Type B pancreatic cell (in vitro differentiated cells): ENCODE results near the gene CFAP74. TPM values are rescaled to one million over a fixed set of nuclear protein-coding genes. Genes with fewer than 3 reads are reported as not detected.

Experiments used
- DNase-seq: peaks from one replicate; pipeline ENCODE4 v3.0.0; 2021; ENCODE audit warnings: mixed read lengths; ENCODE audit not compliant: unreplicated experiment; ENCODE audit errors: extremely low spot score
- H3K27ac Mint-ChIP-seq: 2 replicates; pipeline ENCODE4 v1.8.0; 2021; ENCODE audit warnings: mild to moderate bottlenecking, mixed read lengths
- H3K27me3 Mint-ChIP-seq: 2 replicates; pipeline ENCODE4 v1.8.0; 2021; ENCODE audit warnings: mixed read lengths
- H3K36me3 Mint-ChIP-seq: 2 replicates; pipeline ENCODE4 v1.8.0; 2021; ENCODE audit warnings: mixed read lengths
- H3K4me1 Mint-ChIP-seq: one replicate; pipeline ENCODE4 v1.8.0; 2021; ENCODE audit warnings: mixed read lengths; ENCODE audit not compliant: unreplicated experiment
- H3K4me3 Mint-ChIP-seq: 2 replicates; pipeline ENCODE4 v1.8.0; 2021; ENCODE audit warnings: mild to moderate bottlenecking, mixed read lengths
- H3K9me3 Mint-ChIP-seq: 2 replicates; pipeline ENCODE4 v1.8.0; 2021; ENCODE audit warnings: mixed read lengths
- total RNA-seq: library from RNA; stranded (reverse); gene quantifications from 2 replicates; pipeline ENCODE4 v1.2.1, GENCODE V29; 2021; ENCODE audit warnings: low replicate concordance
- TF ChIP-seq, protein P1 (sequence below): fragments of 200-600 bp; sonication (generic); conservative IDR thresholded peaks from 2 replicates; pipeline ENCODE4 v1.5.0; 2021; ENCODE audit warnings: antibody characterized with exemption, mild to moderate bottlenecking

Gene CFAP74
- total RNA-seq, 1 donor from 2014 or later = 1.5 TPM

DNA sequence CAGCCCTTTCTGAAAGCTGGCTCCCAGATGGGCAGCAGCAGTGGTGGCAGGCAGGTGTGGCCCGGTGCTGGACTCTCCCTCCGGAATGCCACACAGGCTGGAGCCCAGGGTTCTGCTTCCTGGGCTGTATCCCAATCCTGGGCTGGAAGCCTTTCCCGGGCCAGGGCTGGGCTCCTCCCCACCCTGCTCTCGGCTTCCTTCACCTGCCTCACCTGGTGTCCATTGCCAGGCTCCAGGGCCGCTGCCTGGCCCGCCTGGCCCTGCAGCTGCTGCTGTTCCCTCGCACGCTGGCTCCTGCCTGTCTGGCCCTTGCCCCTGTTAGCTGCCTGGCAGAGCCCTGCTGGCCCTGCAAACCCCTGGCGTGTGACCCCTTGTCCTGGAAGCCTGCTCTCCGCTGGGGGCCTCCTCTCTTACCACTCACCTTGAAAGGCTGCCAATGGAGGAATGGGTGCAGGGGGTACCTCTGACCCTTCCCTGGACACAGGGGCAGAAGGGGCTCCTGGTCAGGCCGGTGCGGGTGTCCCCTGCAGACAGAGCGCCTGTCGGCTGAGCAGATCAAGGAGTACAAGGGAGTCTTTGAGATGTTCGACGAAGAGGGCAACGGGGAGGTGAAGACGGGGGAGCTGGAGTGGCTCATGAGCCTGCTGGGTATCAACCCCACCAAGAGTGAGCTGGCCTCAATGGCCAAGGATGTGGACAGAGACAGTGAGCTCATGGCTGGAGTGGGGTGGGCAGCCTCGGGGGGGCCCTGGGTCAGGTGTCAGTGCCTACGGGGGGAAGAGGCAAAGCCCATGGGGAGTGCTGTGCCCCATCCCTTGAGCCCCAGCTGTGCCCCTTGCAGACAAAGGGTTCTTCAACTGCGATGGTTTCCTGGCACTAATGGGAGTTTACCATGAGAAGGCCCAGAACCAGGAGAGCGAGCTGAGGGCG is 87.4 kb downstream of the CFAP74 start:
- TF ChIP-seq, protein P1, sequence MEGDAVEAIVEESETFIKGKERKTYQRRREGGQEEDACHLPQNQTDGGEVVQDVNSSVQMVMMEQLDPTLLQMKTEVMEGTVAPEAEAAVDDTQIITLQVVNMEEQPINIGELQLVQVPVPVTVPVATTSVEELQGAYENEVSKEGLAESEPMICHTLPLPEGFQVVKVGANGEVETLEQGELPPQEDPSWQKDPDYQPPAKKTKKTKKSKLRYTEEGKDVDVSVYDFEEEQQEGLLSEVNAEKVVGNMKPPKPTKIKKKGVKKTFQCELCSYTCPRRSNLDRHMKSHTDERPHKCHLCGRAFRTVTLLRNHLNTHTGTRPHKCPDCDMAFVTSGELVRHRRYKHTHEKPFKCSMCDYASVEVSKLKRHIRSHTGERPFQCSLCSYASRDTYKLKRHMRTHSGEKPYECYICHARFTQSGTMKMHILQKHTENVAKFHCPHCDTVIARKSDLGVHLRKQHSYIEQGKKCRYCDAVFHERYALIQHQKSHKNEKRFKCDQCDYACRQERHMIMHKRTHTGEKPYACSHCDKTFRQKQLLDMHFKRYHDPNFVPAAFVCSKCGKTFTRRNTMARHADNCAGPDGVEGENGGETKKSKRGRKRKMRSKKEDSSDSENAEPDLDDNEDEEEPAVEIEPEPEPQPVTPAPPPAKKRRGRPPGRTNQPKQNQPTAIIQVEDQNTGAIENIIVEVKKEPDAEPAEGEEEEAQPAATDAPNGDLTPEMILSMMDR = no peak
- no peak for DNase-seq
- Mint-ChIP-seq H3K27ac (no peak overlapping the region), H3K9me3 (no peaks in the 10 kb centered on the region), H3K36me3 (no peaks in the 10 kb centered on the region), H3K4me3 (peak overlapping the region; percentile 39), H3K4me1 (peaks cover 4% of the 10 kb centered on the region), H3K27me3 (peaks cover 9% of the 10 kb centered on the region)

DNA sequence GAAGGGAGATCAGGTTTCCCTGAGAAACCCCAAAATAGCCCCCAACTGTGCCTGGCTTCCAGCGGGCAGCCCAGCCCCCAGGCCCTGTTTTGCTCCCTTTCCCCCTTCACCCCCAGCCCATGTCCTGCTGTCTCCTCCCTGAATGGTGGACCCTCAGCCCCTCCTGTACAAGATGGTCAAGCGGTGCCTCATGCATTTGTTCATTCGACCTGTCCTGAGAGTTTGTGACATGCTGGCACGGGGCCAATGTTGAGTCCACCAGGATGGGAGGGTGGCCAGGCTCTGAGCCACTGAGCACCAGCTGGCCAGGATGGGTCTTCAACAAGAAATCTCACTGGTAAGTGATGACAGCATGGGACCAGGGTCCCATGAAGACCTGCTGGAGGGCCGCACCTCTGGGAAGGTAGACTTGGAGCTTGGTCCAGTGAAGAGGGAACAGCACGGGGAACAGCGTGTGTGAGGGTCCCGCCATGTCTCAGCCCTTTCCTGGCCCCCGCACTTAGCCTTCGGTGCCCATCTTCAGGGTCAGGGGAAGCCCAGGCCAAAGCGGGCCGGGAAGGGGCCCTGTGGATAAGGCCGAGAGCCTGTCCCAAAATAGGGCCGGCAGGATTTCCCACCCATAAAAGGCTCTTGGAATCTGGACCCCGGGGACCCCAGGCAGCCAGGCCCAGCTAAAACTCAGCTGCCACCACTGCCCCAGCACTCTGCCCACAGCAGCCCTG is 88.5 kb downstream of the CFAP74 start, which contains the start of gene CALML6:
CALML6 (plus strand) TSS at position 290 of the 722 bp plus-strand sequence; CDS start at position 311, 21 bp downstream.
- Mint-ChIP-seq H3K27ac (no peak within 1 kb of the TSS), H3K9me3 (no peaks in the 10 kb centered on the region), H3K36me3 (no peaks in the 10 kb centered on the region), H3K4me1 (peaks cover 4% of the 10 kb centered on the region), H3K4me3 (no peak within 1 kb of the TSS), H3K27me3 (peaks cover 9% of the 10 kb centered on the region)
- DNase-seq = no peak
- TF ChIP-seq, protein P1 = no peak

DNA sequence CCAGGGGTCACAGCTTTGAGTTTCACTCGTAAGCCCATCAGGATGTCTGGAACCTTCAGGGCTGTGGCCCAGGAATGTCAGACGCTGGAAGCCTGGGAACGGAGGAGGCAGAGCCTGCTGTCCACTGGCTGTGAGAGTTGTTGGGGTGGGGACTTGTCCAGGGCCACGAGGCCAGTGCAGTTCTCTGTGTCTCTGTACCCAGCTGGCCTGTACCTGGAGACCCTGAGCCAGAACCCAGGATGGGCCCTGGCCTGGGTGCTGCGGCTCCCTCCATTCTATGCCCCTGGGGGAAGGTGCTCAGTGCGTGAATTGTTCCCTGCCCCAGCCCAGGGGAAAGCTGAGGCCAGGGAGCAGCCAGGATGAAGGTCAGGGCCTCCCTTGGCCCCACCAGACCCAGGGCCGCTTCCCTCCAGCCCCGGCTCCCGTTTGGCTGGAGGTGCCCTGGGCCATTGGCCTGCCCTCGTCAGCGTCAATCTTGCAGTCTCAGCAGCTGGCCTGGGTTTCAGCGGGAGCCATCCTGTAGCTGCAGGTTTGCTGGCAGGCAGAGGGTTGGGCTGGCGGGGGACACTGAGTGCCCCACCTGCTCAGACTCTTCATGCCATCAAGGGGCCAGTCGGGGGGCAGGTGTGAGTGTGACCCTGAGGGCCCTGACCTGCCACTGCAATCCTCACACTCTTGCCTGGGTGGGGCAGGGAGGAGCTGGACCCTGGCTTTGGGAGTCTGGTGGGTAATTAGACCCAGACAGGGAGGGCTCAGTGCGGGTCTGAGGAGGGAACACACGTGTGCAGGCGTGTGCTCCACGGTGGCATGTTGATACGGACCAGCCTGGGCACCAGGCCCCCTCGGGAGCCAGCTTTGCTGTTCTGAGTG is 89.2 kb downstream of the CFAP74 start:
- TF ChIP-seq, protein P1 = no peak
- Mint-ChIP-seq H3K9me3 (no peaks in the 10 kb centered on the region), H3K36me3 (no peaks in the 10 kb centered on the region), H3K4me3 (no peak overlapping the region), H3K27ac (no peak overlapping the region), H3K4me1 (peaks cover 4% of the 10 kb centered on the region), H3K27me3 (peaks cover 9% of the 10 kb centered on the region)
- peak; percentile 66 for DNase-seq

DNA sequence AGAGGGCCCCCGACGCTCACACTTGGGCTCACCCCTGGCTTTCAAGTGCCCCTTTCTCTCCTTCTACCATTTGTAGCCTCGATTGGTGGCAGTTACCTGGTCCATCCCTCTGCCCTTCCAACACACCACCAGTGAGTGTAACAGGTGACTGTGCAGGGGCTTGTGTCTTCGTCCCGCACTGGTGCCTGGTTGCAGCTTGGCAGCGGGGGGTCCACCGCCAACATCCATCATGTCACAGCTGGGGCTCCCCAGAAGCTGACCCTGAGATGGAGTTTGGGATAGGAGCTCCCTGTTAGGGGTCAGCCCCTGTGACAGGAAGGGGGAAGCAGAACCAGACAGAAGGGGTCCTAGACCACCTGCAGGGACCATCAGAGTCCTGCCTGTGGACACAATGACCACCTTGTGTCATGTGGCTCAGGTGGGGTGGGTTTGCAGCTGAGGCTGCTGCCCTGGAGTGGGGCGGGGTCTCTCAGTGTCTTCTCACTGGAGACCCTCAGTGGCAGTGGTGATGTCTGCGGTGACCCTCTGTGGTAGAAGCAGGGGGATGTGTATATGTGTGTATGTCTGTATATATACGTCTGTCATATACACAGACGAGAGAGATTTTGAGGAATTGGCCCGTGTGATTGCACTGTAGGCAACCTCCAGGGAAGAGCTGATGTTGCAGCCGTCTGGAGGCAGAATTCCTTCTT is 92.1 kb downstream of the CFAP74 start:
- DNase-seq = no peak
- peaks cover 5% of the 10 kb centered on the region for H3K4me1 Mint-ChIP-seq
- H3K4me3 Mint-ChIP-seq = no peak overlapping the region
- H3K27me3 Mint-ChIP-seq = peaks cover 6% of the 10 kb centered on the region
- H3K27ac Mint-ChIP-seq = no peak overlapping the region
- H3K9me3 Mint-ChIP-seq = no peaks in the 10 kb centered on the region
- TF ChIP-seq, protein P1 = no peak
- no peaks in the 10 kb centered on the region for H3K36me3 Mint-ChIP-seq
